Measurements from ENCODE around the gene MYO16. TPM values are rescaled to one million over a fixed set of nuclear protein-coding genes. Genes with fewer than 3 reads are reported as not detected.

MYO16 gene
- total RNA-seq, 1 donor from 2014 or later = 0.24 TPM

DNA sequence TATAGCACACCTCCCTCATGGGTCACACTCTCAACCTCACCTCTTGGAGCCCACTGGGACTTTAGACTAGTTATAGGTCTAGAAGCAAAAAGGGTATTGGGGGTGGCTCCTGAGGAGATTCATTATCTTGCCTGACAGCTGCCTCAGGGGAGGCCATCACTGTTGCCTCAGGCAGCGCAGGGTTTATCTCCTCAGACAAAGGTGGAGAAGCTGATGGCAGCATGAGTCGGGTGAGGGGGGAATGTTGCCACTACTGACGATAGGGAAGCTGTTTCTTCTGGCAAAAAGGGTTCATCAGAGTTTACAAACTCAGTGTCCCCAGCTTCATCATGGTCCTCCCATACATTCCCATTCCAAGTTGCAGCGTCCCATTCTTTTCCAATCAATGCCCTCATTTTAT lies 594.6 kb downstream of the MYO16 start:
- DNase-seq = no peak
- TF ChIP-seq, protein P1, sequence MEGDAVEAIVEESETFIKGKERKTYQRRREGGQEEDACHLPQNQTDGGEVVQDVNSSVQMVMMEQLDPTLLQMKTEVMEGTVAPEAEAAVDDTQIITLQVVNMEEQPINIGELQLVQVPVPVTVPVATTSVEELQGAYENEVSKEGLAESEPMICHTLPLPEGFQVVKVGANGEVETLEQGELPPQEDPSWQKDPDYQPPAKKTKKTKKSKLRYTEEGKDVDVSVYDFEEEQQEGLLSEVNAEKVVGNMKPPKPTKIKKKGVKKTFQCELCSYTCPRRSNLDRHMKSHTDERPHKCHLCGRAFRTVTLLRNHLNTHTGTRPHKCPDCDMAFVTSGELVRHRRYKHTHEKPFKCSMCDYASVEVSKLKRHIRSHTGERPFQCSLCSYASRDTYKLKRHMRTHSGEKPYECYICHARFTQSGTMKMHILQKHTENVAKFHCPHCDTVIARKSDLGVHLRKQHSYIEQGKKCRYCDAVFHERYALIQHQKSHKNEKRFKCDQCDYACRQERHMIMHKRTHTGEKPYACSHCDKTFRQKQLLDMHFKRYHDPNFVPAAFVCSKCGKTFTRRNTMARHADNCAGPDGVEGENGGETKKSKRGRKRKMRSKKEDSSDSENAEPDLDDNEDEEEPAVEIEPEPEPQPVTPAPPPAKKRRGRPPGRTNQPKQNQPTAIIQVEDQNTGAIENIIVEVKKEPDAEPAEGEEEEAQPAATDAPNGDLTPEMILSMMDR (IDR thresholded peaks at IDR 0.05) = no peak
- Histone ChIP-seq H3K4me3 (no peak overlapping the region), H3K4me1 (no peaks in the 10 kb centered on the region), H3K27ac (no peak overlapping the region), H3K27me3 (ENCODE audit: low read depth) (no peaks in the 10 kb centered on the region), H3K9me3 (peaks cover 5% of the 10 kb centered on the region), H3K36me3 (no peaks in the 10 kb centered on the region)
- intact Hi-C loops (cut with DNase I) = no loop called here
- no peak for ATAC-seq

DNA sequence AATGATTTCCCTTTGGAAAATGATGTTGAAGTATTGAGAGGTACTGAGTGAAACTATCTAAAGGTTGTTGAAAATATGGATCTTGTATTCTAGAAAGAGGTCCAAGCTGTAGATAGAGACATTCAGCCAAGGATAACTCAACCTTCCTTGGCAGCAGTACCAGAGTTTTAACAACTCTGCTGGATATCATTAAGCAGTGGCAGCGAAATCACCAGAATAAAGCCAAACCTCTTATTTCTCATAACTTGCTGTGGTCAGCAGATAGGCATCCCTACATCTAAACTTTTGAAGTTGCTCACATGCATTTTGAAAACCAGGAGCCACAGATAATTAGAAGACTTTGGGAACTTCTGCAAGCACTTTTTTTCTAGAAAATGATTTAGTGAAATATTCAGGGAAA lies 597.2 kb downstream of the MYO16 start:
- intact Hi-C loops (cut with DNase I) = no loop called here

DNA sequence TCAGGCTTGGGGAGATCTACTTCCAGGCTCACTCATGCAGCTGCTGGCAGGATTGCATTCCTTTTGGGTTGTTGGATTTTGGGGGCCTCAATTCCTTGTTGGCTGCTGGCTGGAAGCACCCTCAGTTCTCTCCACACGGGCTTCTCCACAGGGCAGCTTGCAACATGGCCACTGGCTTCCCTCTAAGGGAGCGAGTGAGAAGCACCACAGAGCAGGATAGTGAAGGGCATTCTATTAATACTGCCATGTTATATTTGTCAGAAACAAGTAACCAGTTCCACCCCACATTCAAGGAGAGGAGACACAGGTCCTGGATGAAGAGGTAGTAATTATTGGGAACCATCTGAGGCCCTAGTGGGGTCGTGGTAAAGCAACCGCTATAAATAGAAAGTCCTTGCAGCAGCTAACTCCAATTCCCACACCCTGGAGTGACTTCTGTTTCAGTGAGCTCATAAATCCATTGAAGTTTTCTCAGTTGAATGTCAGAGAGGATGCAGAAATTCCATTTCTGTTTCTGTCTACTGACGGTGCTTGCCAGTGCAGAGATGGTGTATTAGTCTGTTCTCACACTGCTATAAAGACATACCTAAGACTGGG lies 598.0 kb downstream of the MYO16 start:
- H3K27ac ChIP-seq = no peak overlapping the region
- H3K4me3 ChIP-seq = no peak overlapping the region
- ATAC-seq (no peak), DNase-seq (no peak)
- TF ChIP-seq, protein P1 (IDR thresholded peaks at IDR 0.05) = no peak
- peaks cover 5% of the 10 kb centered on the region for H3K9me3 ChIP-seq
- no peaks in the 10 kb centered on the region for H3K4me1 ChIP-seq
- H3K36me3 ChIP-seq = no peaks in the 10 kb centered on the region
- no peaks in the 10 kb centered on the region for H3K27me3 ChIP-seq (ENCODE audit: low read depth)
- intact Hi-C loops (cut with DNase I) = no loop called here

More for the DNA sequence above, 597.2 kb downstream of the MYO16 start:
- Histone ChIP-seq H3K4me3 (no peak overlapping the region), H3K36me3 (no peaks in the 10 kb centered on the region), H3K27ac (no peak overlapping the region), H3K27me3 (ENCODE audit: low read depth) (no peaks in the 10 kb centered on the region), H3K4me1 (no peaks in the 10 kb centered on the region), H3K9me3 (peaks cover 5% of the 10 kb centered on the region)
- ATAC-seq (no peak), DNase-seq (no peak)
- TF ChIP-seq, protein P1 (IDR thresholded peaks at IDR 0.05) = no peak

DNA sequence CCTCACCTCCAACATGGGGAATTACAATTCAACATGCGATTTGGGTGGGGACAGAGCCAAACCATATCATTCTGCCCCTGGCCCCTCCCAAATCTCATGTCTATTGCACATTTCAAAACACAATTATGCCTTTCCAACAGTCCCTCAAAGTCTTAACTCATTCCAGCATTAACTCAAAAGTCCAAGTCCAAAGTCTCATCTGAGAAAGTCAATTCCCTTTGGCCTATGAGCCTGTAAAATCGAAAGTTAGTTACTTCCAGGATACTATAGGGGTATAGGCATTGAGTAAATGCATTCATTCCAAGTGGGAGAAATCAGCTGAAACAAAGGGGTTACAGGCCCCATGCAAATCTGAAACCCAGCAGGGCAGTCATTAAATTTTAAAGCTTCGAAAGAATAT lies 598.8 kb downstream of the MYO16 start:
- H3K36me3 ChIP-seq = no peaks in the 10 kb centered on the region
- DNase-seq (no peak), ATAC-seq (no peak)
- peaks cover under 1% of the 10 kb centered on the region for H3K9me3 ChIP-seq
- intact Hi-C loops (cut with DNase I) = no loop called here
- TF ChIP-seq, protein P1 (IDR thresholded peaks at IDR 0.05) = no peak
- H3K4me3 ChIP-seq = no peak overlapping the region
- no peaks in the 10 kb centered on the region for H3K27me3 ChIP-seq (ENCODE audit: low read depth)
- no peak overlapping the region for H3K27ac ChIP-seq
- H3K4me1 ChIP-seq = no peaks in the 10 kb centered on the region

DNA sequence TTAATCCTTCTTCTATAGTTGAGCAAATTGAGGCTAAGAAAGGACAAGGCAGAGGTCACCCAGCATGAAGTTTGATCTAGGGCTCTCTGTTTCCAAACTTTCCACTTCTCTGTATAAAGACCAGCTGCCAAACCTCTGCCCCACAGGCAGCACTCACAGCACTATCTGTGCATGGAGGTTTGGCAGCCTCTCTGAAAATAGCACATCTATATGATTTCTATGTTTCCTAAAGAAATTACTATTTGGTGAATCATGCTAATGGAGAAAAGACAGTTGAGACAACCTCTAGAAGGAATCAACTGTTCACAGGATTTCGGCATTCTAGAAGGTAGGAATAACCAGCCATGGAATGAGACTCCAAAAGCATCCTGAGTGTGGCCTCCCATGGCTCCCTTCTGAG lies 602.5 kb downstream of the MYO16 start:
- H3K27me3 ChIP-seq (ENCODE audit: low read depth) = no peaks in the 10 kb centered on the region
- intact Hi-C loops (cut with DNase I) = no loop called here
- no peak for DNase-seq

More for the DNA sequence above, 602.5 kb downstream of the MYO16 start:
- Histone ChIP-seq H3K36me3 (no peaks in the 10 kb centered on the region), H3K4me1 (no peaks in the 10 kb centered on the region), H3K4me3 (no peak overlapping the region), H3K9me3 (no peaks in the 10 kb centered on the region), H3K27ac (no peak overlapping the region)
- TF ChIP-seq, protein P1 (IDR thresholded peaks at IDR 0.05) = no peak
- ATAC-seq = no peak
